ENCODE results near the gene PRDM8. TPM values are rescaled to one million over a fixed set of nuclear protein-coding genes. Genes with fewer than 3 reads are reported as not detected.

Gene PRDM8
- total RNA-seq, 2 experiments from 2014 or later = not detected

DNA sequence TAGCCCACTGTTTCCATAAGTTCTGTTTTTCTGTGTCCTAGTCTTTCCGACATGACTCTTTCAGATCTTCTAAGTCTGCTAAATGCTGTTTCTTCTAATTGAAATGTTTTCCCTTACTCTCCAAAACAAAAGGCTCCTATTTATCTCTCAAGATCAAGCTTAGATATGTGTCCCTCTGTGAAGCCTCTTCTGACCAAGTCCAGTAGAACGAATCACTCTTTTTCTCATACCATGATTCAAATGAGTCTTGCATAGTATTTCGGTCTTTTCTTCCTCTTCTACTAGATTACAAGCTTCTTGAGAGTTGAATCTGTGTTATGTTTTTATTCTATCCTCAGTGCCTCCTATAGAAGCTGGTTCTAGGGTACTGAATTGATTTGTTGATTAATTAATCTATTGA is 45.3 kb upstream of the PRDM8 start:
- H3K4me2 ChIP-seq (ENCODE audit: low read length) = no peak overlapping the region

DNA sequence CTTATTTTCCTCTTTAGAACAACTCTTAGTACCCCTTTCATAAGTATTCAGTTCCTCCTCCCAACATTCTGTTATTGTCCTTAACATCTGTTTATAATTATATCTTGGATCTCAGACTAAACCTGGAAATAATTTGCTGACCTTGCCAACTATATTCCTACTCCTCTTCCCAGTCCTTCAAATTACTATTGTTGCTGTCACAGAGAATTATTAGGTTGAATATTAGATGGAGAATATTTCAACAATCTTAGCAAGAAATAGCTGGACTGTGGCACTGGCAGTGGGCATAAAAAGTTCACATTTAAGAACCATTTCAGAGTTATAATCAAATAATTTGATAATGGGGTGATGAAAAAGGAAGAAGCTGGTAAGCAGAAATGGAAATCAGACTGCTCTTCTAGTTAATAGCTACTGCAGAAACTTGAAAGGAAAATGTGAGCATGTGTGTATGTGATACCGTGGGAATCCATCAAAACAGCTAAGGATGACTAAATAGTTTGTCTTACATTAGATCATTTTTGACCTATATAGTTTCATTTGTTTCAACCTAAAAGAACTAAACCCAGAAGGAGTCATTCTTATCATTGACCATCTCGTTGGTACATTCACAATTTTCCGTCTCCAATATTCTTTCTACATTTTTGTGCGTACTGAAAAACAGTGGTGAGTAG is 43.3 kb upstream of the PRDM8 start:
- no peak overlapping the region for H3K4me2 ChIP-seq (ENCODE audit: low read length)
- no peak overlapping the region for H3K27ac ChIP-seq (ENCODE audit: low read depth, low read length, poor library complexity, severe bottlenecking)
- no TSS peak for BruUV-seq (replicated peaks)
- H3K4me1 ChIP-seq (ENCODE audit: insufficient read depth, low read length, poor library complexity, severe bottlenecking) = no peaks in the 10 kb centered on the region
- H3K9me3 ChIP-seq (ENCODE audit: low read length) = no peaks in the 10 kb centered on the region
- H3K36me3 ChIP-seq (ENCODE audit: insufficient read depth, low read length) = no peaks in the 10 kb centered on the region
- H4K20me1 ChIP-seq (ENCODE audit: insufficient read depth, low read length) = no peaks in the 10 kb centered on the region
- intact Hi-C loops (cut with micrococcal nuclease; ENCODE audit: unreplicated experiment) = no loop called here
- no peak overlapping the region for H2AFZ ChIP-seq (ENCODE audit: low read length)
- POLR2A ChIA-PET = interaction anchor here (0.9 kb wide), 1 partner anchor 12 kb away, joined by 3 read pairs; no protein-coding TSS in a partner anchor
- H3K9me2 ChIP-seq (ENCODE audit: insufficient read depth, low read length) = no peaks in the 10 kb centered on the region
- H3K4me3 ChIP-seq (ENCODE audit: low read depth, low read length, poor library complexity, severe bottlenecking) = no peak overlapping the region
- TF ChIP-seq, protein P1, sequence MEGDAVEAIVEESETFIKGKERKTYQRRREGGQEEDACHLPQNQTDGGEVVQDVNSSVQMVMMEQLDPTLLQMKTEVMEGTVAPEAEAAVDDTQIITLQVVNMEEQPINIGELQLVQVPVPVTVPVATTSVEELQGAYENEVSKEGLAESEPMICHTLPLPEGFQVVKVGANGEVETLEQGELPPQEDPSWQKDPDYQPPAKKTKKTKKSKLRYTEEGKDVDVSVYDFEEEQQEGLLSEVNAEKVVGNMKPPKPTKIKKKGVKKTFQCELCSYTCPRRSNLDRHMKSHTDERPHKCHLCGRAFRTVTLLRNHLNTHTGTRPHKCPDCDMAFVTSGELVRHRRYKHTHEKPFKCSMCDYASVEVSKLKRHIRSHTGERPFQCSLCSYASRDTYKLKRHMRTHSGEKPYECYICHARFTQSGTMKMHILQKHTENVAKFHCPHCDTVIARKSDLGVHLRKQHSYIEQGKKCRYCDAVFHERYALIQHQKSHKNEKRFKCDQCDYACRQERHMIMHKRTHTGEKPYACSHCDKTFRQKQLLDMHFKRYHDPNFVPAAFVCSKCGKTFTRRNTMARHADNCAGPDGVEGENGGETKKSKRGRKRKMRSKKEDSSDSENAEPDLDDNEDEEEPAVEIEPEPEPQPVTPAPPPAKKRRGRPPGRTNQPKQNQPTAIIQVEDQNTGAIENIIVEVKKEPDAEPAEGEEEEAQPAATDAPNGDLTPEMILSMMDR (conservative IDR thresholded peaks at IDR 0.05; ENCODE audit: low read length) = no peak
- no peak for TF ChIP-seq EZH2phosphoT487 (IDR thresholded peaks at IDR 0.05; ENCODE audit: borderline replicate concordance, low read depth, low read length)
- H3K79me2 ChIP-seq (ENCODE audit: insufficient read depth, low read depth, low read length) = no peaks in the 10 kb centered on the region
- DNase-seq (ENCODE audit: low spot score) = no peak
- CTCF ChIA-PET (ENCODE audit: unreplicated experiment) = no interaction called here

More for the DNA sequence above, 45.3 kb upstream of the PRDM8 start:
- Histone ChIP-seq H3K4me3 (ENCODE audit: low read depth, low read length, poor library complexity, severe bottlenecking) (no peak overlapping the region), H3K4me1 (ENCODE audit: insufficient read depth, low read length, poor library complexity, severe bottlenecking) (no peaks in the 10 kb centered on the region), H3K79me2 (ENCODE audit: insufficient read depth, low read depth, low read length) (no peaks in the 10 kb centered on the region), H4K20me1 (ENCODE audit: insufficient read depth, low read length) (no peaks in the 10 kb centered on the region), H2AFZ (ENCODE audit: low read length) (no peak overlapping the region), H3K9me3 (ENCODE audit: low read length) (no peaks in the 10 kb centered on the region), H3K9me2 (ENCODE audit: insufficient read depth, low read length) (no peaks in the 10 kb centered on the region), H3K36me3 (ENCODE audit: insufficient read depth, low read length) (no peaks in the 10 kb centered on the region), H3K27ac (ENCODE audit: low read depth, low read length, poor library complexity, severe bottlenecking) (no peak overlapping the region)
- TF ChIP-seq, protein P1 (conservative IDR thresholded peaks at IDR 0.05; ENCODE audit: low read length) = no peak
- TF ChIP-seq EZH2phosphoT487 (IDR thresholded peaks at IDR 0.05; ENCODE audit: borderline replicate concordance, low read depth, low read length) = no peak
- intact Hi-C loops (cut with micrococcal nuclease; ENCODE audit: unreplicated experiment) = no loop called here
- DNase-seq (ENCODE audit: low spot score) = no peak
- ChIA-PET POLR2A (interaction anchor here (1.1 to 1.5 kb wide), 2 partner anchors 21 to 29 kb away, joined by 3 to 5 read pairs; no protein-coding TSS in a partner anchor), CTCF (ENCODE audit: unreplicated experiment) (no interaction called here)
- BruUV-seq (replicated peaks) = no TSS peak

DNA sequence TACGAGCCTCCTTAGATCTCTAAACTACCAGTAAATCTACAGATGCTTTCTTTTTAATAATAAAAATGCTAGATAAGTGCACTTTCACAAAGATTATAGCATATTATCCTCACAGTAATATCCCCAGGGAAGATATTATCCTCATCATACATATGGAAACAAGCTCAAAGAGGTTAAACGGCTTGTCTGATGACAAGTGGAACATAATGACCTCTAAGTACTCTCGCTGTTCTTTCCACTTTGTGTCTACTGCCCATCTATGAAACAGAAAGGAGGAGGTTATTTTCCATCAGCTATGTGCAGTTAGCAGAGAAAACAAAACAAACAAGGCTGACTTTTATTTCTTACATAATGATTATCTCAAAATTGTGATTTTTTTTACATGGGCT is 42.8 kb upstream of the PRDM8 start:
- TF ChIP-seq EZH2phosphoT487 (IDR thresholded peaks at IDR 0.05; ENCODE audit: borderline replicate concordance, low read depth, low read length) = no peak
- TF ChIP-seq, protein P1 (conservative IDR thresholded peaks at IDR 0.05; ENCODE audit: low read length) = no peak
- intact Hi-C loops (cut with micrococcal nuclease; ENCODE audit: unreplicated experiment) = no loop called here
- CTCF ChIA-PET (ENCODE audit: unreplicated experiment) = no interaction called here
- no peaks in the 10 kb centered on the region for H3K79me2 ChIP-seq (ENCODE audit: insufficient read depth, low read depth, low read length)
- POLR2A ChIA-PET = interaction anchor here (0.9 kb wide), 1 partner anchor 13 kb away, joined by 3 read pairs; no protein-coding TSS in a partner anchor
- DNase-seq (ENCODE audit: low spot score) = no peak
- no peaks in the 10 kb centered on the region for H3K9me3 ChIP-seq (ENCODE audit: low read length)
- no peaks in the 10 kb centered on the region for H4K20me1 ChIP-seq (ENCODE audit: insufficient read depth, low read length)
- BruUV-seq (replicated peaks) = no TSS peak
- no peak overlapping the region for H3K4me3 ChIP-seq (ENCODE audit: low read depth, low read length, poor library complexity, severe bottlenecking)
- no peak overlapping the region for H3K27ac ChIP-seq (ENCODE audit: low read depth, low read length, poor library complexity, severe bottlenecking)
- no peaks in the 10 kb centered on the region for H3K4me1 ChIP-seq (ENCODE audit: insufficient read depth, low read length, poor library complexity, severe bottlenecking)
- no peak overlapping the region for H2AFZ ChIP-seq (ENCODE audit: low read length)
- no peaks in the 10 kb centered on the region for H3K9me2 ChIP-seq (ENCODE audit: insufficient read depth, low read length)
- H3K36me3 ChIP-seq (ENCODE audit: insufficient read depth, low read length) = no peaks in the 10 kb centered on the region
- no peak overlapping the region for H3K4me2 ChIP-seq (ENCODE audit: low read length)
